Kidney (tissue), 14 donors: ENCODE data around the gene COL11A2. TPM values are rescaled to one million over a fixed set of nuclear protein-coding genes. Genes with fewer than 3 reads are reported as not detected.

ENCODE experiments used
- DNase-seq, 5 donors: peaks; one replicate each; pipeline ENCODE4 v3.0.0-alpha.2; 2013 to 2020
- FAIRE-seq: peaks from 2 replicates; lab custom pipeline; 2012; peaks lifted over from hg19 to GRCh38; lab: Jason Lieb, UNC
- H3K27ac ChIP-seq, 2 donors: one replicate each; pipeline ENCODE4 v1.7.0; 2013; ENCODE audit warnings: low read depth in 2 of 2, low read length in 2 of 2, inconsistent platforms in 1 of 2
- H3K27me3 ChIP-seq: one replicate; pipeline ENCODE4 v1.7.1; 2013; ENCODE audit warnings: low read length, inconsistent platforms; ENCODE audit not compliant: control insufficient read depth, insufficient read depth
- H3K36me3 ChIP-seq, 3 donors: one replicate each; pipeline versions ENCODE4 v1.7.0 to v1.7.1; 2013; ENCODE audit warnings: low read length in 3 of 3, control low read depth in 1 of 3, inconsistent platforms in 1 of 3; ENCODE audit not compliant: insufficient read depth in 3 of 3, control insufficient read depth in 2 of 3
- H3K4me1 ChIP-seq, 3 donors: one replicate each; pipeline versions ENCODE4 v1.7.0 to v1.7.1; 2013; ENCODE audit warnings: low read length in 3 of 3, inconsistent platforms in 1 of 3, low read depth in 1 of 3; ENCODE audit not compliant: control insufficient read depth in 2 of 3, insufficient read depth in 2 of 3
- H3K4me3 ChIP-seq, 3 donors: one replicate each; pipeline versions ENCODE4 v1.7.0 to v1.8.1; 2013; ENCODE audit warnings: low read length in 3 of 3, control low read depth in 1 of 3, inconsistent platforms in 1 of 3
- H3K9ac ChIP-seq, 3 donors: one replicate each; pipeline versions ENCODE4 v1.7.0 to v1.7.1; 2013; ENCODE audit warnings: low read length in 3 of 3, control low read depth in 1 of 3, inconsistent platforms in 1 of 3
- H3K9me3 ChIP-seq, 3 donors: one replicate each; pipeline versions ENCODE4 v1.7.0 to v1.7.1; 2013; ENCODE audit warnings: low read length in 3 of 3, control low read depth in 1 of 3, inconsistent platforms in 1 of 3; ENCODE audit not compliant: control insufficient read depth in 2 of 3, insufficient read depth in 1 of 3
- intact Hi-C: fragments of 100-400 bp; cut with DNase I; formaldehyde crosslinking; loops from one replicate; pipeline ENCODE4 v1.11.1; 2022
- microRNA-seq: library from miRNA; unstranded; fragments of <30 nt; microRNA quantifications from one replicate; pipeline ENCODE4 v1.2.0, GENCODE V29; 2020
- polyA plus RNA-seq: library from polyadenylated mRNA; stranded (reverse); fragments of 350-450 nt; fragmentation: Illumina TruSeq; extraction: RNeasy Lipid Tissue Mini Kit (QIAGEN cat#74804); gene quantifications from one replicate; pipeline ENCODE4 v1.2.3, GENCODE V29; 2014; ENCODE audit warnings: low read depth, low replicate concordance; ENCODE audit not compliant: insufficient read depth
- total RNA-seq: library from RNA; stranded (reverse); fragmentation: NEBNext Ultra II Directional; extraction: Animal tissue kit (Norgen Biotek cat#: 25700); gene quantifications from one replicate; pipeline ENCODE4 v1.2.1, GENCODE V29; 2021
- TF ChIP-seq, protein P1 (sequence below): IDR thresholded peaks from 3 replicates; pipeline ENCODE4 v1.5.1; 2012; ENCODE audit warnings: mild to moderate bottlenecking, moderate library complexity, borderline replicate concordance; ENCODE audit not compliant: insufficient read depth; ENCODE audit errors: extremely low read depth
- donor health status: control.
- donor health status: control.
- donor health status: control.
- donor health status: control.
- donor health status: control.
- donor health status: DM: yes; HTN: yes; CAD: no.
- donor health status: Normal renal cell carcinoma (clear cell type).

Gene COL11A2
- total and polyA plus RNA-seq, 2 donors from 2014 or later = 0.85 to 2.3 TPM

DNA sequence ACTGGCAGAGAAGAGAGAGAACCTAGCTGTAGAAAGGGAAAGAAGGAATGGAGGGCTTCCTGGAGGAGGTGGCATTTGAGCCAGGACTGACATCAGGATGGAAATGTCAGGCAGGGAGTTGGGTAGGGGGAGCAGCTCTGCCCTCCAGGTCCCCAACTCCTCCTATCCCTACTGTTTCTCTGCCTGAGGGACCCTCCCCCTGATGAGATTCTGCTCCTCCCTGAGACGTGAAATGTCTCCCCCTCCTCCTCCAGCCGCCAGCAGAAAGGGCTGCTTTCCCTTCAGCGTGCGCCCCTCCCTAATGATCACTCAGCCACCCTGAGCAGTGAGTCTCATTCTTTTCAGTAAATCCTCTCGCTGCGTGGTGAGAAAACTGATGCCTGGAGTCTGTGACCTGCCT is 75.8 kb downstream of the COL11A2 start:
- H3K36me3 ChIP-seq = no peaks in the 10 kb centered on the region
- TF ChIP-seq, protein P1, sequence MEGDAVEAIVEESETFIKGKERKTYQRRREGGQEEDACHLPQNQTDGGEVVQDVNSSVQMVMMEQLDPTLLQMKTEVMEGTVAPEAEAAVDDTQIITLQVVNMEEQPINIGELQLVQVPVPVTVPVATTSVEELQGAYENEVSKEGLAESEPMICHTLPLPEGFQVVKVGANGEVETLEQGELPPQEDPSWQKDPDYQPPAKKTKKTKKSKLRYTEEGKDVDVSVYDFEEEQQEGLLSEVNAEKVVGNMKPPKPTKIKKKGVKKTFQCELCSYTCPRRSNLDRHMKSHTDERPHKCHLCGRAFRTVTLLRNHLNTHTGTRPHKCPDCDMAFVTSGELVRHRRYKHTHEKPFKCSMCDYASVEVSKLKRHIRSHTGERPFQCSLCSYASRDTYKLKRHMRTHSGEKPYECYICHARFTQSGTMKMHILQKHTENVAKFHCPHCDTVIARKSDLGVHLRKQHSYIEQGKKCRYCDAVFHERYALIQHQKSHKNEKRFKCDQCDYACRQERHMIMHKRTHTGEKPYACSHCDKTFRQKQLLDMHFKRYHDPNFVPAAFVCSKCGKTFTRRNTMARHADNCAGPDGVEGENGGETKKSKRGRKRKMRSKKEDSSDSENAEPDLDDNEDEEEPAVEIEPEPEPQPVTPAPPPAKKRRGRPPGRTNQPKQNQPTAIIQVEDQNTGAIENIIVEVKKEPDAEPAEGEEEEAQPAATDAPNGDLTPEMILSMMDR = no peak
- peaks cover 3% of the 10 kb centered on the region for H3K27me3 ChIP-seq
- no peak for FAIRE-seq
- no peak overlapping the region for H3K27ac ChIP-seq
- no peaks in the 10 kb centered on the region for H3K9me3 ChIP-seq
- H3K4me1 ChIP-seq = no peaks in the 10 kb centered on the region
- DNase-seq = peak in 2 of 5 donors; percentile 19 to 38
- intact Hi-C loops = no loop called here
- no peak overlapping the region for H3K4me3 ChIP-seq
- no peak overlapping the region for H3K9ac ChIP-seq

DNA sequence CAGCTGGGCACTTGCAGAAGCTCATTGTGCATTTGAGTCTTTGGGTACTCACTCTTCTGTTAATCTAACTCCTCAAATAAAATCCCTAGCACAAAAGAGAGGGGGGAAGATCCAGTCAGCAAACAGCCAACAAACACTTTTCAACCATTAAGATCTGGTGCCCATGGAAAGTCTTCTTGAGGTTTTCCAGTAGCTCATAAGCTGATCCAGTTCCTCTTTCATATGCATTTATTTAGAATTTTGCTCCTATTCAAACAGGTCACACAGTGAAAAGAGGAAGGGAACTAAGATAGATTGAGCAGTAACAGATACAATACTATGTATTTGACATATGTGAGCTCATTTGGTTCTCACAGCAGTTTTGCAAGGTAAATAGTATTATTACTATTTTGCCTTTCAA is 77.9 kb downstream of the COL11A2 start:
- H3K27me3 ChIP-seq = peaks cover 3% of the 10 kb centered on the region
- intact Hi-C loops = no loop called here
- no peaks in the 10 kb centered on the region for H3K9me3 ChIP-seq
- H3K4me1 ChIP-seq = no peaks in the 10 kb centered on the region
- DNase-seq (no peak), FAIRE-seq (no peak)
- TF ChIP-seq, protein P1 = no peak
- no peak overlapping the region for H3K27ac ChIP-seq
- H3K4me3 ChIP-seq = no peak overlapping the region
- H3K9ac ChIP-seq = no peak overlapping the region
- H3K36me3 ChIP-seq = no peaks in the 10 kb centered on the region

DNA sequence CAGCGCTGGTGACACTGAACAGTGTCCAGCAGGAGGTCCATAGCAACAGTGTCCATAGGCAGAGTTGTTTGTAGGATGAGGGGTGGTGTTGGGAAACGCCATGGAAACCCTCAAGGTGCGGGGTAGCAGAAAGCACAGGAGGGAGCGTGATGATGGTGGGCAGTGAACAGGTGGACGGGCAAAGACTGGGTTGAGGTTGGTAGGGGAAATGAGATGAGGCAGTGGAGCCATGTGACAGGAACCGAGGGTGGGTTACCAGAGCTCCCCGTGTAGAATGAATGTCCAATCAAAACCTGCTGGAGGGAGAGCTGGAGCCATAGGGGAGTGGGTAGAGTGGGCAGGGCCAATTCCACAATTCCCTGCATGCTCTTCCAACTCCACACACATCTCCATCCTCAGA is 78.5 kb downstream of the COL11A2 start:
- intact Hi-C loops = no loop called here
- FAIRE-seq = no peak
- TF ChIP-seq, protein P1 = no peak

More for the DNA sequence above, 78.5 kb downstream of the COL11A2 start:
- Histone ChIP-seq H3K9ac (no peak overlapping the region), H3K27me3 (peaks cover 3% of the 10 kb centered on the region), H3K9me3 (no peaks in the 10 kb centered on the region), H3K4me1 (no peaks in the 10 kb centered on the region), H3K36me3 (no peaks in the 10 kb centered on the region), H3K27ac (no peak overlapping the region), H3K4me3 (no peak overlapping the region)
- DNase-seq = no peak

Small RNA genes within 50 kb of the gene (microRNA-seq; reads per million reads assigned to microRNA genes)
- gene MIR219A1 = 2.7 reads per million

Other genes with a start within 250 kb of the COL11A2 start
- 98.5 TPM for gene HLA-DMA, start 239.4 kb downstream of the COL11A2 start, total RNA-seq
- 101 TPM for gene HLA-DMA, start 239.4 kb downstream of the COL11A2 start, polyA plus RNA-seq
- 184 TPM for gene BRD2, start 223.9 kb downstream of the COL11A2 start, total RNA-seq
- 73.9 TPM for gene BRD2, start 223.9 kb downstream of the COL11A2 start, polyA plus RNA-seq
- gene HLA-DOA, start 182.9 kb downstream of the COL11A2 start, total RNA-seq = 21.6 TPM
- gene HLA-DOA, start 182.9 kb downstream of the COL11A2 start, polyA plus RNA-seq = 10.8 TPM
- gene HLA-DPA1, start 118.8 kb downstream of the COL11A2 start, total RNA-seq = 200 TPM
- gene HLA-DPA1, start 118.8 kb downstream of the COL11A2 start, polyA plus RNA-seq = 154 TPM
- gene HLA-DPB1, start 116.5 kb downstream of the COL11A2 start, total RNA-seq = 181 TPM
- gene HLA-DPB1, start 116.5 kb downstream of the COL11A2 start, polyA plus RNA-seq = 141 TPM
- gene RXRB, start 8.2 kb upstream of the COL11A2 start, total RNA-seq = 52.2 TPM
- gene RXRB, start 8.2 kb upstream of the COL11A2 start, polyA plus RNA-seq = 35.7 TPM
- gene SLC39A7, start 8.4 kb upstream of the COL11A2 start, total RNA-seq = 83.3 TPM
- 118 TPM for gene SLC39A7, start 8.4 kb upstream of the COL11A2 start, polyA plus RNA-seq
- 26.6 TPM for gene HSD17B8, start 12.2 kb upstream of the COL11A2 start, total RNA-seq
- 83.0 TPM for gene HSD17B8, start 12.2 kb upstream of the COL11A2 start, polyA plus RNA-seq
- gene RING1, start 16.0 kb upstream of the COL11A2 start, total RNA-seq = 47.2 TPM
- gene RING1, start 16.0 kb upstream of the COL11A2 start, polyA plus RNA-seq = 48.6 TPM
- 64.4 TPM for gene VPS52, start 79.4 kb upstream of the COL11A2 start, total RNA-seq
- gene VPS52, start 79.4 kb upstream of the COL11A2 start, polyA plus RNA-seq = 35.8 TPM
- gene RPS18, start 79.6 kb upstream of the COL11A2 start, total RNA-seq = 1,706 TPM
- 2,618 TPM for gene RPS18, start 79.6 kb upstream of the COL11A2 start, polyA plus RNA-seq
- gene B3GALT4, start 84.7 kb upstream of the COL11A2 start, total RNA-seq = 20.2 TPM
- 14.0 TPM for gene B3GALT4, start 84.7 kb upstream of the COL11A2 start, polyA plus RNA-seq
- gene WDR46, start 96.8 kb upstream of the COL11A2 start, total RNA-seq = 40.3 TPM
- gene WDR46, start 96.8 kb upstream of the COL11A2 start, polyA plus RNA-seq = 46.5 TPM
- 46.8 TPM for gene PFDN6, start 97.1 kb upstream of the COL11A2 start, total RNA-seq
- gene PFDN6, start 97.1 kb upstream of the COL11A2 start, polyA plus RNA-seq = 159 TPM
- gene RGL2, start 106.5 kb upstream of the COL11A2 start, total RNA-seq = 92.4 TPM
- gene RGL2, start 106.5 kb upstream of the COL11A2 start, polyA plus RNA-seq = 56.2 TPM
- 217 TPM for gene TAPBP, start 121.6 kb upstream of the COL11A2 start, total RNA-seq
- 53.5 TPM for gene TAPBP, start 121.6 kb upstream of the COL11A2 start, polyA plus RNA-seq
- gene ZBTB22, start 125.3 kb upstream of the COL11A2 start, total RNA-seq = 22.9 TPM
- gene ZBTB22, start 125.3 kb upstream of the COL11A2 start, polyA plus RNA-seq = 16.3 TPM
- 35.5 TPM for gene DAXX, start 130.5 kb upstream of the COL11A2 start, total RNA-seq
- gene DAXX, start 130.5 kb upstream of the COL11A2 start, polyA plus RNA-seq = 23.7 TPM
- 2.3 TPM for gene KIFC1, start 199.4 kb upstream of the COL11A2 start, total RNA-seq
- gene KIFC1, start 199.4 kb upstream of the COL11A2 start, polyA plus RNA-seq = not detected
- gene PHF1, start 218.5 kb upstream of the COL11A2 start, total RNA-seq = 63.8 TPM
- 87.6 TPM for gene PHF1, start 218.5 kb upstream of the COL11A2 start, polyA plus RNA-seq
- gene CUTA, start 225.6 kb upstream of the COL11A2 start, total RNA-seq = 163 TPM
- gene CUTA, start 225.6 kb upstream of the COL11A2 start, polyA plus RNA-seq = 433 TPM
- 17.8 TPM for gene SYNGAP1, start 227.6 kb upstream of the COL11A2 start, total RNA-seq
- gene SYNGAP1, start 227.6 kb upstream of the COL11A2 start, polyA plus RNA-seq = 2.7 TPM